ENCODE measurements around the gene NRN1.
"Not testable (repeated sequence)": the region's sequence is repeated elsewhere in the genome, so short reads cannot be mapped to it uniquely, and the experiment has no call there.

Gene NRN1

DNA sequence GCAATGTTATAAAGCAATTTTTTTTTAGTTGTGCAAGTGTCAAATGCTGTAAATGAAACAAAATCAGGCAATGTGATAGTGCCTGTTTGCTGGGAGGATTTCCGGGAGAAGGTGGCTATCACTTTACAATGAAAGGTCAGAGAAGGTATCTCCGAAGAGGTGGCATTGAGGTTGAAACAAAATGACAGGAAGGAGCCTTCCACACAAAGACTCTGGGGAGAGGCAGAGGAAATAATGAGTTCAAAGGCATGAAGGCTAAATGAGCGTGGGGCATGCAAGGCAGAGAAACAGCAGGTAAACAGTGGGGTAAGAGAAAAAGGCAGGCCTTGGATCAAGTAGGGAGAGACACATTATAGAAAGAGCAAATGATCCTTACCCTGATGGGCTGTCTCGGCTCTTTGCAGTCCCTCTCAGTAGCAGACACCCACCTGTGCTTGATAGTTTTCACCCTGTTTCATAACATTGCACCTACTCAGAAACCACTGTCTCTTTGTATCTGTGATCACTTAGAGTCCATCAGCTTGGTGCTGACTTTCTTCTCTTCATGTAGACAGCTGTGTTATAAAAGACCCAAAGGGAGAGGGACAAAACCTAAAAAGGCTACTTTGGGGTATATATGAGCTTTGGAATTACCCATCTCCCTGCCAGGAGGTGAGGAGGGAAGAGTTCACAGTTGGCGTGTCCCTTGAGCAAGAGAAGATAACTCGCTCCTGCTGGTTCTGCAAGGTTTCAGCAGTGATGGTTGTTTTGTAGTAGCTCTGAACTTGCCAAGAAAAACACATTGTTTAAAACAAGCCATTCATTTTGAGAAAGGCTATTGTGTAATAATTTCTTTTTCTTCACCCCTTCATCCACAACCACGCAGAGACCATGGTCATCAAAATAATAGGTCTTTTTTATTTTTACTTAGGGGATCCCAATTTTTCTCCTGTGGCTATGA is 22.3 kb downstream of the NRN1 start:
- no peak for DNase-seq

- DNase-seq, result no peak
These were observed 25.3 kb downstream of the NRN1 start for GRCh38 chr6:5981126-5982026.

DNA sequence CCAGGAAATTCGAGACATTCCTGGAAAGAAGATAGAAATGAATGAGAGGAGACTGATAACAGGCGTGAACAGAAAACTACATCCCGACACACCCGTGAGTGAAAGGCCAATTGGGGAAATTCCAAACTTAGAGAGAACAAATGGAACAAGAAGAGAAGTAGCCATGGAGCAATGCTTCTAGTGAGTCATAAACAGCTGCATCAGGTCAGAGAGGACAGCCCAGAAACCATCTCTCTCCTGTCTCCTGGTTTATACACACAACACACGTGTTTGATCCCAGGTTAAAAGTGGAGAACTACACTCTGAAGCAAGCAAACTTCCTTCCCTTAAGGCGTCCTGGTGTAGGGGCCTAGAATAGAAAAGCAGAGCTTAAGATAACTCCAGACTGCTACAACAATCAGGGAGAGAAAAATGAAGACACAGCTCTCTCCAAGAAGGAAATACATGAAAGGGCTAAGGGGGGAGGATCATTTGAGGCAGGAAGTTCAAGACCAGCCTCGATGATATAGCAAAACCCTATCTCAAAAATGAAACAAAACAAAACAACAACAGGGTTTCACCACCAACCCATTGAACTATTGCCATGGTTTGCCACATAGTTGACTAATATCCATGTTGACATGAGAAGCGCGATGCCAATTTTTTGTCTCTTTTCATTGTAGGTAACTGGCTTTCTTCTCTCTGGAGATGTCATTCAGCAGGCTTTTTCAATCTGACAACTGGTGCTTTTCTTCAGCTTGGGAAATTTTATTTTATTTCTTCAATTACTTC is 26.9 kb downstream of the NRN1 start:
- DNase-seq, result no peak

DNA sequence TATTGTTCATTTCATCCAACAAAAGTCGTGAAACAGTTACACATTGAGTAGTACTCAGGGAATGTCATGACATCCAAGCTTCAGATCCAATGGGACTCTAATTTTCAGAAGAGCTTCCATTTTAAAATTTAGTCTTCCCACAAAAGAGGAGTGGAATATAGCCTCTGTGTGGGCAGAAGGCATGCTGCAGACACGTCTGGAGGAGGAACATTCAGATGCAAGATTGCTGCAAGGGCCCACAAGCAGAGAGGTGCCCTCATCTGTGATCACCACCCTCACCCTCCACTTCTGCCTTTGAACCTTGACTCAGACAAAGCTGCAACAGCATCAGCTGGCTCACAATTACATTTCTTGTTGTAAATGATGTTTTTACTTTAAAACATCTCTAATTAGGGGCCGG is 29.9 kb downstream of the NRN1 start:
- DNase-seq, result no peak

- peak in 2 of 58 donors; percentile 8 to 33 for DNase-seq
These were observed 37.6 kb downstream of the NRN1 start for GRCh38 chr6:5968817-5969734.

GRCh38 chr6:5968036-5968435 is 38.7 kb downstream of the NRN1 start:
- DNase-seq, result not testable (repeated sequence)

GRCh38 chr6:5967594-5967993 is 39.1 kb downstream of the NRN1 start:
- no peak for DNase-seq

DNA sequence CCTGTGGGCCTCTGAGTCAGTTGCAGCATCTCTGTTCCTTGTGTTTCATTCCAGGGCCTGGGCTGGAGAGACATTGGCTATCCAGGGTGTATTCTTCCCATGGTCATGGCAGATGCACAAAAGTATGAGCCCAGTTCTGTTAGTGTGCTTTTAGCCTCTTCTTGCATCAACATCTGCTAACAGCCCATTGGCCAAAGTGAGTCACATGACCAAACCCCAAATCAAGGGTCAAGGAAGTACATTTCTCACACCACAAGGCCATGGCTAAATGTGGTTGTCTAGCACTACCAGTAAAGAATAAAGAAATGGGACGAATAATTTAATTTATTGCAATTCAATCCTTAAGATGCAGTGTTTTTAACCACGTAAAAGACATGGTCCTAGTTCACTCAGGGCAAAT is 43.9 kb downstream of the NRN1 start:
- no peak for DNase-seq

GRCh38 chr6:5961836-5962235 is 44.9 kb downstream of the NRN1 start:
- no peak for DNase-seq

- no peak for DNase-seq
These were observed 46.3 kb downstream of the NRN1 start for GRCh38 chr6:5960456-5960855.

GRCh38 chr6:5958921-5959320 is 47.8 kb downstream of the NRN1 start:
- DNase-seq, result no peak

GRCh38 chr6:5956939-5957338 is 49.8 kb downstream of the NRN1 start:
- no peak for DNase-seq

DNA sequence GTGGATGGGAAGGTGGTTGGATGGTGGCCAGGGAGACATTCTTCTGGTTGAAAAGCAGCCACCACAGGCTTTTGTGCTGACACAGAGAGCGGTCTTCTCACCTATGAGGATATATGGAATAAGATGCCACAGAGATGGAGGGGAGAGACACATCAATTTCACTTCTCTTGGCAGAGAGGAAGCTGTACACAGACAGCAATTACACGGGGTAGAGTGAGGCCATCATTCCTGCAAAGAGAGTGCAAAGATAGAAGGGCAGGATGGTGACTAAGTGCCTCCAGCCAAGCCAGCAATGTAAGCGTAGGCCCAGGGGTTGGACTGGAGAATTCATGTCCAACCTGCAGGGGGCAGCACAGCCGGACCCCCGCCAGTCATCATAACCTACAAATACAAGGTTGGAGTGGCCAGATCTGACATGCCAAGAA is 56.4 kb downstream of the NRN1 start:
- DNase-seq, result no peak
